ENCODE data around the gene CLEC16A.

CLEC16A gene

GRCh38 chr16:11099672-11100205, 155.4 kb downstream of the CLEC16A start:
- TF ChIP-seq, protein P1, sequence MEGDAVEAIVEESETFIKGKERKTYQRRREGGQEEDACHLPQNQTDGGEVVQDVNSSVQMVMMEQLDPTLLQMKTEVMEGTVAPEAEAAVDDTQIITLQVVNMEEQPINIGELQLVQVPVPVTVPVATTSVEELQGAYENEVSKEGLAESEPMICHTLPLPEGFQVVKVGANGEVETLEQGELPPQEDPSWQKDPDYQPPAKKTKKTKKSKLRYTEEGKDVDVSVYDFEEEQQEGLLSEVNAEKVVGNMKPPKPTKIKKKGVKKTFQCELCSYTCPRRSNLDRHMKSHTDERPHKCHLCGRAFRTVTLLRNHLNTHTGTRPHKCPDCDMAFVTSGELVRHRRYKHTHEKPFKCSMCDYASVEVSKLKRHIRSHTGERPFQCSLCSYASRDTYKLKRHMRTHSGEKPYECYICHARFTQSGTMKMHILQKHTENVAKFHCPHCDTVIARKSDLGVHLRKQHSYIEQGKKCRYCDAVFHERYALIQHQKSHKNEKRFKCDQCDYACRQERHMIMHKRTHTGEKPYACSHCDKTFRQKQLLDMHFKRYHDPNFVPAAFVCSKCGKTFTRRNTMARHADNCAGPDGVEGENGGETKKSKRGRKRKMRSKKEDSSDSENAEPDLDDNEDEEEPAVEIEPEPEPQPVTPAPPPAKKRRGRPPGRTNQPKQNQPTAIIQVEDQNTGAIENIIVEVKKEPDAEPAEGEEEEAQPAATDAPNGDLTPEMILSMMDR (IDR thresholded peaks at IDR 0.05; ENCODE audit: borderline replicate concordance, extremely low read depth, low read length, poor library complexity, severe bottlenecking): no peak
- no peak for TF ChIP-seq EZH2 (IDR thresholded peaks at IDR 0.05; ENCODE audit: borderline replicate concordance, low read depth, low read length, severe bottlenecking)
- Histone ChIP-seq H3K9ac (ENCODE audit: low read depth, low read length) (peak overlapping the region; percentile 2; the same call in 1 of the 2 replicates), H3K27me3 (ENCODE audit: insufficient read depth, low read length, poor library complexity) (no peaks in the 10 kb centered on the region), H3K4me2 (ENCODE audit: insufficient read depth, low read length) (no peak overlapping the region), H3K79me2 (ENCODE audit: insufficient read depth, low read length) (no peaks in the 10 kb centered on the region), H2AFZ (ENCODE audit: low read depth, low read length) (no peak overlapping the region), H4K20me1 (ENCODE audit: insufficient read depth, low read length) (no peaks in the 10 kb centered on the region), H3K36me3 (ENCODE audit: insufficient read depth, low read length) (peaks cover 17% of the 10 kb centered on the region), H3K9me3 (ENCODE audit: insufficient read depth, low read length, severe bottlenecking) (no peaks in the 10 kb centered on the region), H3K27ac (ENCODE audit: low read length) (peak overlapping the region; percentile 60), H3K4me3 (ENCODE audit: low read depth in 1 of 2, low read length in 2 of 2) (no peak overlapping the region), H3K4me1 (ENCODE audit: insufficient read depth, low read length) (peaks cover 61% of the 10 kb centered on the region)
- DNase-seq: no peak
- peak; percentile 29; the same call in 1 of the 3 replicates for ATAC-seq (ENCODE audit: insufficient read depth, low read depth)

DNA sequence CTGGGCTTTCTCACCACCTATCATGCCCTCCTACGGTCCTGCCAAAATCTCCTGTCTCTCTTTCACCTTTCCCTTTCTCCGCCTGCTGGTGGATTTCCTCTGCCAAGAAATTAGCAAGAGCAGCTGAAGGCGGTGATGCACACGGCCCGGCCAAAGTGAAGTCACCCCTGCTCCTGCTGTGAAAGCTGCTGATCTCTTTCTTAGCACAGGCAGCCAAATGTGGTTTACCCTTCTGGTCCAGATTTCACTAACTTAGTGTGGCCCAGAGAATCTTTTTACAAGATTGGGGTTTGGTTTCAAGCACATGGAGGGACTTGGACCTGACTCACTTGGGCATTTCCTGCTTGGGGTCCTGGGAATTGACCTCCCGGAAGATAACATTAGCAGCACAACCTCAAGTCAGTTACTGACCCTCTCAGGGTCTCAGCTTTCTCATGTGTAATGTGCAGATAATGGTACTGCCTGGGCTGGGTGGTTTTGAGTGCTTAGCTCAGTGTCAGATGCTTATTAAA, 155.9 kb downstream of the CLEC16A start:
- Histone ChIP-seq H3K4me3 (ENCODE audit: low read depth in 1 of 2, low read length in 2 of 2) (no peak overlapping the region), H4K20me1 (ENCODE audit: insufficient read depth, low read length) (no peaks in the 10 kb centered on the region), H3K27me3 (ENCODE audit: insufficient read depth, low read length, poor library complexity) (no peaks in the 10 kb centered on the region), H3K36me3 (ENCODE audit: insufficient read depth, low read length) (peaks cover 17% of the 10 kb centered on the region), H3K4me2 (ENCODE audit: insufficient read depth, low read length) (no peak overlapping the region), H3K9ac (ENCODE audit: low read depth, low read length) (peak overlapping the region; percentile 2; the same call in 1 of the 2 replicates), H3K9me3 (ENCODE audit: insufficient read depth, low read length, severe bottlenecking) (no peaks in the 10 kb centered on the region), H3K79me2 (ENCODE audit: insufficient read depth, low read length) (no peaks in the 10 kb centered on the region), H3K27ac (ENCODE audit: low read length) (peak overlapping the region; percentile 60), H3K4me1 (ENCODE audit: insufficient read depth, low read length) (peaks cover 61% of the 10 kb centered on the region), H2AFZ (ENCODE audit: low read depth, low read length) (no peak overlapping the region)
- DNase-seq: no peak
- ATAC-seq (ENCODE audit: insufficient read depth, low read depth): peak; percentile 16; the same call in 1 of the 3 replicates
- no peak for TF ChIP-seq EZH2 (IDR thresholded peaks at IDR 0.05; ENCODE audit: borderline replicate concordance, low read depth, low read length, severe bottlenecking)
- TF ChIP-seq, protein P1 (IDR thresholded peaks at IDR 0.05; ENCODE audit: borderline replicate concordance, extremely low read depth, low read length, poor library complexity, severe bottlenecking): peak; percentile 8

DNA sequence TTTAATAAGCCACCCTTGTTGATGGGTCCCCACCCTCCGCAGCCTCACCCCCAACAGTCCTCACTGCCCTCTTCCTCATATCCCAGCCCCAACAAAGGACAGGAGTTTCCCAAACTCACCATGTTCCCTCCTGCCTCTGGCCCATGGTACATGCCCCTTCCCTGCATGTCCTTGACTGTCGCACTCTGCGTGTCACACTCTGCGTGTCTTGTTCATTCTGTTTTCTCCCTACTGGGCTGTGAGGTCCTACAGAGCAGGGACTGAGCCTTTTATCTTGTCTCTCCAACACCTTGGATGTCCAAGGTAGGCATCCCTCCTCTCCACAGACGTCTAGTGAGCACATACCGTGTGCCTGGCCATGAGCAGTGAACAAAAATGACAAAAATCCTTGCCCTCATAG, 156.9 kb downstream of the CLEC16A start:
- H3K27me3 ChIP-seq (ENCODE audit: insufficient read depth, low read length, poor library complexity): no peaks in the 10 kb centered on the region
- H3K79me2 ChIP-seq (ENCODE audit: insufficient read depth, low read length): no peaks in the 10 kb centered on the region
- H3K9me3 ChIP-seq (ENCODE audit: insufficient read depth, low read length, severe bottlenecking): no peaks in the 10 kb centered on the region
- no peak for TF ChIP-seq EZH2 (IDR thresholded peaks at IDR 0.05; ENCODE audit: borderline replicate concordance, low read depth, low read length, severe bottlenecking)
- TF ChIP-seq, protein P1 (IDR thresholded peaks at IDR 0.05; ENCODE audit: borderline replicate concordance, extremely low read depth, low read length, poor library complexity, severe bottlenecking): no peak
- H3K9ac ChIP-seq (ENCODE audit: low read depth, low read length): no peak overlapping the region
- DNase-seq (no peak), ATAC-seq (ENCODE audit: insufficient read depth, low read depth) (no peak)
- no peak overlapping the region for H3K4me2 ChIP-seq (ENCODE audit: insufficient read depth, low read length)
- H3K4me3 ChIP-seq (ENCODE audit: low read depth in 1 of 2, low read length in 2 of 2): no peak overlapping the region
- peaks cover 61% of the 10 kb centered on the region for H3K4me1 ChIP-seq (ENCODE audit: insufficient read depth, low read length)
- no peaks in the 10 kb centered on the region for H4K20me1 ChIP-seq (ENCODE audit: insufficient read depth, low read length)
- no peak overlapping the region for H2AFZ ChIP-seq (ENCODE audit: low read depth, low read length)
- H3K36me3 ChIP-seq (ENCODE audit: insufficient read depth, low read length): peaks cover 17% of the 10 kb centered on the region
- peak overlapping the region; percentile 47 for H3K27ac ChIP-seq (ENCODE audit: low read length)
